HepG2 (cell line): Measurements from ENCODE around the gene HNRNPM. TPM values are rescaled to one million over a fixed set of nuclear protein-coding genes. Genes with fewer than 3 reads are reported as not detected.

Experiments
- BCL6 ChIP-seq: IDR thresholded peaks from 2 replicates; pipeline ENCODE4 v1.6.1; 2016; ENCODE audit warnings: missing genetic modification reagents, missing compliant biosample characterization
- HNF1B ChIP-seq: sonication (generic); formaldehyde crosslinking; IDR thresholded peaks from 2 replicates; pipeline ENCODE4 v1.5.1; 2020; ENCODE audit warnings: mild to moderate bottlenecking, moderate library complexity, missing genetic modification reagents
- HOXD1 ChIP-seq: sonication (generic); formaldehyde crosslinking; IDR thresholded peaks from 2 replicates; pipeline ENCODE4 v1.5.0; 2020; ENCODE audit warnings: missing genetic modification reagents
- JUNB ChIP-seq: sonication (generic); formaldehyde crosslinking; IDR thresholded peaks from 2 replicates; pipeline ENCODE4 v1.8.0; 2022; ENCODE audit warnings: missing genetic modification reagents, mild to moderate bottlenecking, borderline replicate concordance
- KDM6A ChIP-seq: IDR thresholded peaks from 2 replicates; pipeline ENCODE4 v1.6.1; 2016; ENCODE audit warnings: low read depth
- MBD4 ChIP-seq: IDR thresholded peaks from 2 replicates; pipeline ENCODE4 v1.6.1; 2012; ENCODE audit warnings: low read length, inconsistent platforms, borderline replicate concordance
- NFE2L2 ChIP-seq: fragments of 150-350 bp; IDR thresholded peaks from 2 replicates; pipeline ENCODE4 v1.6.1; 2014; ENCODE audit warnings: low read length
- NKX3-1 ChIP-seq: sonication (generic); formaldehyde crosslinking; IDR thresholded peaks from 2 replicates; pipeline ENCODE4 v1.5.0; 2020; ENCODE audit warnings: missing genetic modification reagents
- PAWR ChIP-seq: sonication (generic); formaldehyde crosslinking; IDR thresholded peaks from 2 replicates; pipeline ENCODE4 v1.4.0; 2020; ENCODE audit warnings: missing genetic modification reagents, mild to moderate bottlenecking, borderline replicate concordance
- POGK ChIP-seq: sonication (generic); formaldehyde crosslinking; conservative IDR thresholded peaks from 2 replicates; pipeline ENCODE4 v1.8.0; 2022; ENCODE audit warnings: mild to moderate bottlenecking, moderate library complexity, missing genetic modification reagents
- RFX5 ChIP-seq: IDR thresholded peaks from 2 replicates; pipeline ENCODE4 v1.6.1; 2011; ENCODE audit warnings: low read depth, low read length, improper control_type of control experiment
- SKI ChIP-seq: fragments of 450-650 bp; IDR thresholded peaks from one replicate; pipeline ENCODE4 v1.6.1; 2018; ENCODE audit warnings: mild to moderate bottlenecking; ENCODE audit not compliant: partially characterized antibody
- SMYD3 ChIP-seq: sonication (generic); formaldehyde crosslinking; IDR thresholded peaks from 2 replicates; pipeline ENCODE4 v1.8.1; 2023; ENCODE audit warnings: mild to moderate bottlenecking, missing genetic modification reagents
- ZBTB2 ChIP-seq: sonication (generic); formaldehyde crosslinking; IDR thresholded peaks from 2 replicates; pipeline ENCODE4 v1.8.0; 2022; ENCODE audit warnings: low read depth, missing genetic modification reagents
- ZBTB20 ChIP-seq: sonication (generic); formaldehyde crosslinking; IDR thresholded peaks from 2 replicates; pipeline ENCODE4 v1.8.1; 2023; ENCODE audit warnings: missing genetic modification reagents, low read depth, mild to moderate bottlenecking, borderline replicate concordance
- ZNF235 ChIP-seq: sonication (generic); formaldehyde crosslinking; IDR thresholded peaks from 2 replicates; pipeline ENCODE4 v1.8.1; 2023; ENCODE audit warnings: mild to moderate bottlenecking, missing genetic modification reagents, borderline replicate concordance
- ZNF367 ChIP-seq: sonication (generic); formaldehyde crosslinking; IDR thresholded peaks from 2 replicates; pipeline ENCODE4 v1.4.0; 2020; ENCODE audit warnings: missing genetic modification reagents, borderline replicate concordance
- ZNF709 ChIP-seq: sonication (generic); formaldehyde crosslinking; IDR thresholded peaks from 2 replicates; pipeline ENCODE4 v1.5.0; 2020; ENCODE audit warnings: mild to moderate bottlenecking, missing genetic modification reagents
- ZNF770 ChIP-seq: sonication (generic); formaldehyde crosslinking; IDR thresholded peaks from 2 replicates; pipeline ENCODE4 v1.5.0; 2020; ENCODE audit warnings: mild to moderate bottlenecking, missing genetic modification reagents
- ZXDC ChIP-seq: sonication (generic); formaldehyde crosslinking; IDR thresholded peaks from 2 replicates; pipeline ENCODE4 v1.5.0; 2020; ENCODE audit warnings: mild to moderate bottlenecking, missing genetic modification reagents
- polyA plus RNA-seq, 8 experiments: library from polyadenylated mRNA; depleted of rRNA in 3 of 8; stranded (reverse) in 7 of 8; unstranded in 1 of 8; fragments of >200 nt; fragmentation: Illumina TruSeq in 4 of 8; extraction: Trizol in 4 of 8; gene quantifications; 2 replicates each; pipeline versions ENCODE4 v1.2.1 to v1.2.3, GENCODE V29; 2011 to 2016; ENCODE audit warnings: low read depth in 4 of 8, missing spikeins in 1 of 8, mixed read lengths in 1 of 8; ENCODE audit not compliant: insufficient read depth in 1 of 8
- total RNA-seq, 5 experiments: library from RNA; depleted of rRNA; stranded (reverse); fragments of >200 nt; fragmentation: Illumina TruSeq; extraction: Trizol; gene quantifications; 2 replicates each; pipeline ENCODE4 v1.2.3, GENCODE V29; 2016; ENCODE audit warnings: low read depth in 1 of 5

Gene HNRNPM
- total and polyA plus RNA-seq, 2 of the 13 experiments (the other 11 are each of a cell fraction or from before 2014, with no cell fraction given): 56.7 to 102 TPM

- TF ChIP-seq ZBTB20 (CRISPR knock-in tag) (no peak), HNF1B (CRISPR knock-in tag) (peak; percentile 50), SMYD3 (no peak), KDM6A (CRISPR knock-in tag) (no peak), ZNF367 (CRISPR knock-in tag) (0 out of 2 replicates have a peak, but pooled peaks have one; percentile 56), MBD4 (no peak), POGK (CRISPR knock-in tag) (peak; percentile 94), BCL6 (CRISPR knock-in tag) (no peak), ZNF235 (CRISPR knock-in tag) (peak; percentile 85; the same call in 1 of the 2 replicates), NFE2L2 (no peak), PAWR (CRISPR knock-in tag) (no peak), ZNF709 (CRISPR knock-in tag) (no peak), ZBTB2 (CRISPR knock-in tag) (no peak), ZXDC (CRISPR knock-in tag) (no peak), SKI (no peak), NKX3-1 (CRISPR knock-in tag) (peak; percentile 68; the same call in 1 of the 2 replicates), ZNF770 (CRISPR knock-in tag) (no peak; the same call in 1 of the 2 replicates), RFX5 (no peak), JUNB (CRISPR knock-in tag) (no peak), HOXD1 (peak; percentile 63; the same call in 1 of the 2 replicates)
Measured at GRCh38 chr19:8513687-8514504, 69.1 kb downstream of the HNRNPM start, which contains the start of gene ZNF414 (continued).
